Mucosa of stomach (tissue), 1 donor: ENCODE data around the gene ACACB.
"Not testable (repeated sequence)": the region's sequence is repeated elsewhere in the genome, so short reads cannot be mapped to it uniquely, and the experiment has no call there.

Source experiments
- H3K27me3 ChIP-seq: one replicate; pipeline ENCODE4 v1.7.0; 2013; ENCODE audit warnings: mild to moderate bottlenecking, low read length; ENCODE audit not compliant: control insufficient read depth, insufficient read depth
- H3K36me3 ChIP-seq: one replicate; pipeline ENCODE4 v1.7.0; 2013; ENCODE audit warnings: low read length; ENCODE audit not compliant: control insufficient read depth, insufficient read depth
- H3K4me1 ChIP-seq: one replicate; pipeline ENCODE4 v1.7.0; 2013; ENCODE audit warnings: mild to moderate bottlenecking, low read length; ENCODE audit not compliant: control insufficient read depth, insufficient read depth
- H3K4me3 ChIP-seq: one replicate; pipeline ENCODE4 v1.7.0; 2013; ENCODE audit warnings: low read length
- H3K9ac ChIP-seq: one replicate; pipeline ENCODE4 v1.7.0; 2013; ENCODE audit warnings: mild to moderate bottlenecking, low read length, moderate library complexity
- H3K9me3 ChIP-seq: one replicate; pipeline ENCODE4 v1.7.0; 2013; ENCODE audit warnings: mild to moderate bottlenecking, low read length, moderate library complexity; ENCODE audit not compliant: control insufficient read depth
- donor health status: Pancreatic carcinoma.

Gene ACACB

GRCh38 chr12:109130297-109131153 is 14.1 kb downstream of the ACACB start:
- Histone ChIP-seq H3K4me1 (no peaks in the 10 kb centered on the region), H3K4me3 (no peak overlapping the region), H3K9ac (no peak overlapping the region), H3K36me3 (no peaks in the 10 kb centered on the region), H3K27me3 (no peaks in the 10 kb centered on the region), H3K9me3 (no peaks in the 10 kb centered on the region)

- no peaks in the 10 kb centered on the region for H3K4me1 ChIP-seq
- no peaks in the 10 kb centered on the region for H3K36me3 ChIP-seq
- H3K9ac ChIP-seq: no peak overlapping the region
- no peak overlapping the region for H3K4me3 ChIP-seq
- no peaks in the 10 kb centered on the region for H3K9me3 ChIP-seq
- no peaks in the 10 kb centered on the region for H3K27me3 ChIP-seq
Observed at GRCh38 chr12:109131154-109132050, 15.0 kb downstream of the ACACB start.

- Histone ChIP-seq H3K4me1 (no peaks in the 10 kb centered on the region), H3K9me3 (no peaks in the 10 kb centered on the region), H3K9ac (no peak overlapping the region)
Observed at GRCh38 chr12:109134186-109134917, 18.0 kb downstream of the ACACB start.

GRCh38 chr12:109137055-109137454 is 20.7 kb downstream of the ACACB start:
- no peaks in the 10 kb centered on the region for H3K36me3 ChIP-seq
- H3K27me3 ChIP-seq: no peaks in the 10 kb centered on the region
- no peaks in the 10 kb centered on the region for H3K9me3 ChIP-seq
- no peaks in the 10 kb centered on the region for H3K4me1 ChIP-seq
- H3K9ac ChIP-seq: no peak overlapping the region
- H3K4me3 ChIP-seq: no peak overlapping the region

More at GRCh38 chr12:109134186-109134917, 18.0 kb downstream of the ACACB start:
- Histone ChIP-seq H3K36me3 (no peaks in the 10 kb centered on the region), H3K4me3 (no peak overlapping the region), H3K27me3 (no peaks in the 10 kb centered on the region)

- Histone ChIP-seq H3K36me3 (no peaks in the 10 kb centered on the region), H3K9me3 (no peaks in the 10 kb centered on the region), H3K27me3 (no peaks in the 10 kb centered on the region), H3K4me1 (peaks cover 8% of the 10 kb centered on the region), H3K9ac (no peak overlapping the region), H3K4me3 (no peak overlapping the region)
Observed at GRCh38 chr12:109139360-109139759, 23.0 kb downstream of the ACACB start.

GRCh38 chr12:109139791-109140190 is 23.4 kb downstream of the ACACB start:
- H3K9ac ChIP-seq: no peak overlapping the region

GRCh38 chr12:109140560-109140959 is 24.2 kb downstream of the ACACB start:
- Histone ChIP-seq H3K4me3 (no peak overlapping the region), H3K9ac (no peak overlapping the region), H3K9me3 (no peaks in the 10 kb centered on the region), H3K4me1 (peaks cover 16% of the 10 kb centered on the region), H3K27me3 (no peaks in the 10 kb centered on the region), H3K36me3 (no peaks in the 10 kb centered on the region)

More at GRCh38 chr12:109139791-109140190, 23.4 kb downstream of the ACACB start:
- Histone ChIP-seq H3K4me1 (peaks cover 11% of the 10 kb centered on the region), H3K27me3 (no peaks in the 10 kb centered on the region), H3K36me3 (no peaks in the 10 kb centered on the region), H3K9me3 (no peaks in the 10 kb centered on the region), H3K4me3 (no peak overlapping the region)

- Histone ChIP-seq H3K36me3 (no peaks in the 10 kb centered on the region), H3K9ac (no peak overlapping the region), H3K4me3 (no peak overlapping the region), H3K4me1 (peaks cover 23% of the 10 kb centered on the region), H3K27me3 (no peaks in the 10 kb centered on the region), H3K9me3 (no peaks in the 10 kb centered on the region)
Observed at GRCh38 chr12:109144224-109144623, 27.8 kb downstream of the ACACB start.

GRCh38 chr12:109147126-109147525 is 30.7 kb downstream of the ACACB start:
- not testable (repeated sequence) for H3K9me3 ChIP-seq, H3K9ac ChIP-seq, H3K27me3 ChIP-seq, H3K36me3 ChIP-seq, H3K4me3 ChIP-seq
- peaks cover 23% of the 10 kb centered on the region for H3K4me1 ChIP-seq

GRCh38 chr12:109147954-109148353 is 31.6 kb downstream of the ACACB start:
- no peak overlapping the region for H3K9ac ChIP-seq
- no peaks in the 10 kb centered on the region for H3K9me3 ChIP-seq
- H3K27me3 ChIP-seq: no peaks in the 10 kb centered on the region
- H3K36me3 ChIP-seq: no peaks in the 10 kb centered on the region
- peaks cover 20% of the 10 kb centered on the region for H3K4me1 ChIP-seq
- H3K4me3 ChIP-seq: no peak overlapping the region

- peaks cover 23% of the 10 kb centered on the region for H3K4me1 ChIP-seq
Observed at GRCh38 chr12:109150124-109150640, 33.8 kb downstream of the ACACB start.

More at GRCh38 chr12:109150124-109150640, 33.8 kb downstream of the ACACB start:
- no peak overlapping the region for H3K9ac ChIP-seq
- H3K36me3 ChIP-seq: no peaks in the 10 kb centered on the region
- no peak overlapping the region for H3K4me3 ChIP-seq
- H3K9me3 ChIP-seq: no peaks in the 10 kb centered on the region
- H3K27me3 ChIP-seq: no peaks in the 10 kb centered on the region
